Activated T-cell treated with anti-CD3 and anti-CD28 coated beads for 1 hour (primary cell): ENCODE results near the gene STAT1.

Source experiments
- DNase-seq: peaks from one replicate; pipeline ENCODE4 v3.0.0-alpha.2; 2020; ENCODE audit warnings: low read depth

Gene STAT1

GRCh38 chr2:191013932-191014652, at the start of gene STAT1:
Gene STAT1, minus strand, starts transcription at chr2:191014171. Its CDS starts 4,168 bp downstream, at chr2:191010003.
- DNase-seq = peak; percentile 96

- DNase-seq = no peak
These were observed 49.6 kb upstream of the STAT1 start for GRCh38 chr2:191063584-191063983.

- no peak for DNase-seq
These were observed 47.5 kb upstream of the STAT1 start for GRCh38 chr2:191061381-191061980.

- DNase-seq = no peak
These were observed 45.3 kb upstream of the STAT1 start for GRCh38 chr2:191059308-191059707.

- DNase-seq = no peak
These were observed 42.3 kb upstream of the STAT1 start for GRCh38 chr2:191056228-191056627.

- DNase-seq = no peak
These were observed 39.3 kb upstream of the STAT1 start for GRCh38 chr2:191053256-191053655.

- DNase-seq = no peak
These were observed 38.1 kb upstream of the STAT1 start for GRCh38 chr2:191051825-191052778.

GRCh38 chr2:191051177-191051576, 37.2 kb upstream of the STAT1 start:
- DNase-seq = no peak

GRCh38 chr2:191050640-191050987, 36.6 kb upstream of the STAT1 start:
- DNase-seq = no peak

GRCh38 chr2:191049728-191050639, 36.0 kb upstream of the STAT1 start:
- DNase-seq = no peak

- DNase-seq = no peak
These were observed 34.1 kb upstream of the STAT1 start for GRCh38 chr2:191048073-191048472.

- no peak for DNase-seq
These were observed 31.2 kb upstream of the STAT1 start for GRCh38 chr2:191045141-191045540.

GRCh38 chr2:191043438-191043837, 29.5 kb upstream of the STAT1 start:
- DNase-seq = no peak

- no peak for DNase-seq
These were observed 27.6 kb upstream of the STAT1 start for GRCh38 chr2:191041418-191042161.

GRCh38 chr2:191039616-191040015, 25.6 kb upstream of the STAT1 start:
- no peak for DNase-seq

- no peak for DNase-seq
These were observed 24.8 kb upstream of the STAT1 start for GRCh38 chr2:191038741-191039140.

- no peak for DNase-seq
These were observed 24.3 kb upstream of the STAT1 start for GRCh38 chr2:191038241-191038725.

- DNase-seq = no peak
These were observed 23.4 kb upstream of the STAT1 start for GRCh38 chr2:191037351-191037750.

- no peak for DNase-seq
These were observed 22.4 kb upstream of the STAT1 start for GRCh38 chr2:191036363-191036762.

- DNase-seq = no peak
These were observed 18.8 kb upstream of the STAT1 start for GRCh38 chr2:191032588-191033429.
